Measurements from ENCODE around the gene DYNC1H1.

DYNC1H1 gene

DNA sequence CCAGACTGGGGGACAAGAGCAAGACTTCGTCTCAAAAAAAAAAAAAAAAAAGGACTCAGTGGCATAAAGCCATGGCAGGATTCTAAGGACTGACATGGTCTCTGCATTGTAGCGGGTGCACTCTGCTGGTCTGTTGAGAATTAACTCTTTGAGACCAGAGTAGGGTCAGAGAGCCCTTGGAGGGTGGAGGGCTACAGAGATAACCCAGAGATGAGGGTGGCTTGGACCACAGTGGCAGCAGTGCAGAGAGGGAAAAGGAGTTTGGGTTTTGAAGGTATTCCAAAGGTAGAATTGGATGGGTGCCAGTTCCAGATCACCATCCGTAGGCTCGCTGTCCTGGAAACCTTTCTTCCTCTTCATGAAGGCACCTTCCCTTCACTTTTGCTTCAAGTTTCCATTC lies 14.3 kb upstream of the DYNC1H1 start:
- TF ChIP-seq, protein P1, sequence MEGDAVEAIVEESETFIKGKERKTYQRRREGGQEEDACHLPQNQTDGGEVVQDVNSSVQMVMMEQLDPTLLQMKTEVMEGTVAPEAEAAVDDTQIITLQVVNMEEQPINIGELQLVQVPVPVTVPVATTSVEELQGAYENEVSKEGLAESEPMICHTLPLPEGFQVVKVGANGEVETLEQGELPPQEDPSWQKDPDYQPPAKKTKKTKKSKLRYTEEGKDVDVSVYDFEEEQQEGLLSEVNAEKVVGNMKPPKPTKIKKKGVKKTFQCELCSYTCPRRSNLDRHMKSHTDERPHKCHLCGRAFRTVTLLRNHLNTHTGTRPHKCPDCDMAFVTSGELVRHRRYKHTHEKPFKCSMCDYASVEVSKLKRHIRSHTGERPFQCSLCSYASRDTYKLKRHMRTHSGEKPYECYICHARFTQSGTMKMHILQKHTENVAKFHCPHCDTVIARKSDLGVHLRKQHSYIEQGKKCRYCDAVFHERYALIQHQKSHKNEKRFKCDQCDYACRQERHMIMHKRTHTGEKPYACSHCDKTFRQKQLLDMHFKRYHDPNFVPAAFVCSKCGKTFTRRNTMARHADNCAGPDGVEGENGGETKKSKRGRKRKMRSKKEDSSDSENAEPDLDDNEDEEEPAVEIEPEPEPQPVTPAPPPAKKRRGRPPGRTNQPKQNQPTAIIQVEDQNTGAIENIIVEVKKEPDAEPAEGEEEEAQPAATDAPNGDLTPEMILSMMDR (IDR thresholded peaks at IDR 0.05; ENCODE audit: low read depth, low read length), result no peak
- DNase-seq (ENCODE audit: low read depth, low spot score), result no peak
- in situ Hi-C loops (cut with HindIII; ENCODE audit: low sequenced_read_pairs), result no loop called here
- no peak overlapping the region for H3K4me3 ChIP-seq (ENCODE audit: low read depth, low read length)

DNA sequence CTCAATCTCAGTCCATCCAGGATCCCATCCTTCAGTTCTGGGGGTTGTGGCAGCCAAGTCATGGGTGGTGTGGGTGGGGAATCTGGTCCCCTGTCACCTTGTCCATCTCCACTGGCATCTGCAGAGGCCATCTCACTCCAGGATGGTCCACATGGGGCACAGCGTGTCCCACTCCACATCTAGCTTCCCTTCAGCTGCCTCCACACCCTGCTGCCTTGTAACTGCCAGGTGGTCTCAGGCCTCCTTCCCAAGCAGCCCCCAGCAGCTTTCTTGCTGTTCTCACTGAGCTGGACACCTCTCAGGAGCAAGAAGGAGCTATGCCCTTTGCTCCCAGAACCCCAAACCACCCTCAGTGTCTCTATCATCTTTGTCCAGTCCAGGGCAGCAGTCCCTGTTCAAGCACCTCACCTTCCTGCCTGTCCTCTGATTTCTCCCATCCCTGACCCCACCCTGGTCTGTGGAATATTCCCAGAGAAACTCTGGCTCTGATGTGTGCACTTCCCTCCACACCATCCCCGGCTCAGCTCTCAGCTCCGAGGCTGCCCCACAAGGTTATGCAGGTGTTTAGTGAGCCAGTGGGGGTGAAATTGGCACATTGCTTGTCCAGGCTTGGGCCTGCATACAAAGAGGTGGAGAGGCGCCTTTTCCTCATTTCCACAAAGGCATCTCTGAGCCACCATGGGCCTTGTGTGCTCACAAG lies 13.7 kb upstream of the DYNC1H1 start:
- H3K4me3 ChIP-seq (ENCODE audit: low read depth, low read length), result no peak overlapping the region
- no peak for DNase-seq (ENCODE audit: low read depth, low spot score)
- in situ Hi-C loops (cut with HindIII; ENCODE audit: low sequenced_read_pairs), result no loop called here
- TF ChIP-seq, protein P1 (IDR thresholded peaks at IDR 0.05; ENCODE audit: low read depth, low read length), result no peak

DNA sequence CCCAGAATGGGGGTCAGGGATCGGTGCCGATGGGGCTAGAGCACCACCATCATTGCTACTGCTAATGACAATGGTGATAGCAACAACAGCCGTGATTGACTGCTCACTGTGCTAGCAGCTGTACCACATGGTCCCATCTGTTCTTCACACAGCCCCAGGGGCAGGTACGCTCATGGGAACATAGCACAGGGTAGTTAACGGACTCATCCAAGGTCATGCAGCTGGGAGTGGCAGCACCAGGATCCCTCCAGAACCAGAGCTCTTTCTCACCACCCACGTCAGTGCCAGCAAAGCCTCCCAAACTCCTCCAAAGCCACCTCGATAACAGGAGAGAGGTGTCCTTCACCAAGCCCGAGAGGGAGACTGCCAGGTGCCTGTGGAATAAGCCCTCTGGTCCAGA lies 11.2 kb upstream of the DYNC1H1 start:
- H3K4me3 ChIP-seq (ENCODE audit: low read depth, low read length), result no peak overlapping the region
- in situ Hi-C loops (cut with HindIII; ENCODE audit: low sequenced_read_pairs), result no loop called here
- no peak for DNase-seq (ENCODE audit: low read depth, low spot score)
- TF ChIP-seq, protein P1 (IDR thresholded peaks at IDR 0.05; ENCODE audit: low read depth, low read length), result no peak

DNA sequence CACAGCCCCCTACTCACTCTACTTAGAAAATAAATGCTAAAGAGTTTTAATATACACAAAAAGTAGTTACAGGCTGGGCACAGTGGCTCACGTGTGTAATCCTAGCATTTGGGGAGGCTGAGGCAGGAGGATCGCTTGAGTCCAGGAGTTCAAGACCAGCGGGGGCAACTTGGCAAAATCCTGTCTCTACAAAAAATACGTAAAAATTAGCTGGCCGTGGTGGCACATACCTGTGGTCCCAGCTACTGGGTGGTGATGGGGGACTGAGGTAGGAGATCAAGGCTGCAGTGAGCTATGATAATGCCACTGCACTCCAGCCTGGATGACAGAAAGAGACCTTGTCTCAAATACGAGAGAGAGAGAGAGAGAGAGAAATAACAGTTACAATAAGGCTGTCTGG lies 9.9 kb upstream of the DYNC1H1 start:
- in situ Hi-C loops (cut with HindIII; ENCODE audit: low sequenced_read_pairs), result no loop called here
- DNase-seq (ENCODE audit: low read depth, low spot score), result no peak
- TF ChIP-seq, protein P1 (IDR thresholded peaks at IDR 0.05; ENCODE audit: low read depth, low read length), result no peak
- H3K4me3 ChIP-seq (ENCODE audit: low read depth, low read length), result no peak overlapping the region

DNA sequence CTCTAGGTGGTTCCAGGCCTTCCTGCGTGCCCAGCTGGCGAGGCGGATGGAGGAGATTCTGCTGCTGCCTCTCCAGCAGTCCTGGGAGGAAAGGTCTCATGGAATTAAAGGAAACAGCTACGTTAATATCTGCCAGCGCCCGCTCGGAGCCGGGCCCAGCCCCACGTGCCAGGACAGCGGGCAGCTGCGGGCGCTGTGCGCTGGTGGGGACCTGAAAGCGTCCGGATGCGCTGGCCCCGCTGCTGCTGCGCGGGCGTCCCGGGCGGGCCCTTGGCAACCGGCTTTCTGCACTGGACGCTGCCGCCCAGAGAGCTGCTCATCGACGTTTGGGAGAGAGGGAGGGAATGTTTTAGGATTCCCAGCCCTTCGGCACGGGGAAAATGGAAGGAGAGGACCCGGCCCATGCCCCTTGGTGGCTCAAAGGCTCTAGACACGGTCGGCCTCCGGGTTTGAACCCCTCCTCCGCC lies 8.6 kb upstream of the DYNC1H1 start:
- no peak for DNase-seq (ENCODE audit: low read depth, low spot score)
- TF ChIP-seq, protein P1 (IDR thresholded peaks at IDR 0.05; ENCODE audit: low read depth, low read length), result no peak
- in situ Hi-C loops (cut with HindIII; ENCODE audit: low sequenced_read_pairs), result no loop called here
- no peak overlapping the region for H3K4me3 ChIP-seq (ENCODE audit: low read depth, low read length)

DNA sequence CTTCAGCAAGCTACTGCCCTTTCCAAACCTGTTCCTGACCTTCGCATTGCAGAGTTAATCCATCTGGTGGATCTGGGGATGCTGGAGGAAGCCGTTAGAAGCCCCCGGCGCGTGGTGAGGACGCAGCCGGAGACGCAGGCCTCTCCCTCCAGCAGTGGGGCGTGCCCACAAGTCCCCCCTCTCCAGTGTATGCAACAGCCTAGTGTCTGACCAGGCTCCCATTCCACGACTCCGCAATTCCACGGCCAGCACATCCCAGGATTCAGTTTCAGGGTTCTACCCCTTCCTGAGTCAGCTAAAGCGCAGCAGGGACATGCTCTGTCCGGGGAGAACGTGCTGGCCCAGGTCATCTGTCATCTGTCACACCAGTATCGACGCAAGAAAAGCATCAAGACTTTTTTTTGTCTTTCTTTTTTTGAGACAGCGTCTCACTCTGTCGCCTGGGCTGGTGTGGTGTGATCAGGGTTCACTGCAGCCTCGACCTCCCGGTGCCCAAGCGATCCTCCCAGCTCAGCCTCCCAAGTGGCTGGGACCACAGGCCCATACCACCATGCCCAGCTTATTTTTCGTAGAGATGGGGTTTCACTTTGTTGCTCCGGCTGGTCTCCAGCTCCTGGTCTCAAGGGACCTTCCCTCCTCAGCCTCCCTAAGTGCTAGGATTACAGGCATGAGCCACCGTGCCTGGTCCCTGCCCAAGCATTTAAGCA lies 8.0 kb upstream of the DYNC1H1 start:
- no peak overlapping the region for H3K4me3 ChIP-seq (ENCODE audit: low read depth, low read length)
- TF ChIP-seq, protein P1 (IDR thresholded peaks at IDR 0.05; ENCODE audit: low read depth, low read length), result no peak
- in situ Hi-C loops (cut with HindIII; ENCODE audit: low sequenced_read_pairs), result no loop called here
- no peak for DNase-seq (ENCODE audit: low read depth, low spot score)

Data from astrocyte of the spinal cord (primary cell).